PC-9 (cell line): ENCODE data around the gene ARMC2. TPM values are rescaled to one million over a fixed set of nuclear protein-coding genes. Genes with fewer than 3 reads are reported as not detected.

Source experiments
- BruUV-seq: library from RNA; stranded (reverse); fragments of 400-500 nt; replicated peaks from 2 replicates; lab custom pipeline; 2021; lab: Mats Ljungman, UMichigan
- CTCF ChIA-PET: fragments of 300-600 bp; sonication (Branson Sonifier 250); formaldehyde crosslinking; loops from one replicate; lab custom pipeline; 2022; ENCODE audit warnings: antibody characterized with exemption; lab: Charles Lee
- POLR2A ChIA-PET: fragments of 300-600 bp; sonication (Branson Sonifier 250); formaldehyde crosslinking; loops from one replicate; lab custom pipeline; 2022; ENCODE audit warnings: antibody characterized with exemption; ENCODE audit not compliant: unreplicated experiment; lab: Charles Lee
- DNase-seq, 2 experiments: peaks; one replicate each; pipeline versions ENCODE4 v3.0.0 to v3.0.0-alpha.2; 2015 to 2022; ENCODE audit warnings: mixed read lengths in 1 of 2
- H2AFZ ChIP-seq: fragments of 200-600 bp; sonication (generic); 2 replicates; pipeline ENCODE4 v1.8.1; 2017; ENCODE audit warnings: antibody characterized with exemption
- H3F3A ChIP-seq: fragments of 200-600 bp; sonication (generic); 2 replicates; pipeline ENCODE4 v1.8.1; 2017; ENCODE audit warnings: antibody characterized with exemption, mild to moderate bottlenecking, low read depth; ENCODE audit not compliant: insufficient read depth
- H3K27ac ChIP-seq: fragments of 200-600 bp; sonication (generic); 2 replicates; pipeline ENCODE4 v1.6.1; 2016; ENCODE audit warnings: mixed run types
- H3K27me3 ChIP-seq: fragments of 200-600 bp; sonication (generic); 2 replicates; pipeline ENCODE4 v1.6.1; 2016; ENCODE audit warnings: low read depth, mixed run types; ENCODE audit not compliant: insufficient read depth
- H3K36me3 ChIP-seq: fragments of 200-600 bp; sonication (generic); 2 replicates; pipeline ENCODE4 v1.6.1; 2016; ENCODE audit warnings: low read depth, mixed run types
- H3K4me1 ChIP-seq: fragments of 200-600 bp; sonication (generic); replicated peaks from 2 replicates; pipeline ENCODE4 v1.6.1; 2016; ENCODE audit warnings: mixed run types; ENCODE audit not compliant: insufficient read depth
- H3K4me2 ChIP-seq: fragments of 200-600 bp; sonication (generic); 2 replicates; pipeline ENCODE4 v1.6.1; 2017; ENCODE audit warnings: mixed run types
- H3K4me3 ChIP-seq: fragments of 200-600 bp; sonication (generic); 2 replicates; pipeline ENCODE4 v1.6.1; 2016; ENCODE audit warnings: mixed run types
- H3K79me2 ChIP-seq: fragments of 200-600 bp; sonication (generic); 2 replicates; pipeline ENCODE4 v1.6.1; 2017; ENCODE audit warnings: low read depth, mixed run types
- H3K9me2 ChIP-seq: fragments of 200-600 bp; sonication (generic); 2 replicates; pipeline ENCODE4 v1.8.1; 2017; ENCODE audit warnings: mild to moderate bottlenecking; ENCODE audit not compliant: insufficient read depth
- H3K9me3 ChIP-seq: fragments of 200-600 bp; sonication (generic); 2 replicates; pipeline ENCODE4 v1.8.1; 2016; ENCODE audit warnings: low read depth; ENCODE audit not compliant: insufficient read depth
- H4K20me1 ChIP-seq: fragments of 200-600 bp; sonication (generic); 2 replicates; pipeline ENCODE4 v1.8.1; 2017; ENCODE audit not compliant: insufficient read depth
- EZH2 ChIP-seq: fragments of 200-600 bp; sonication (generic); IDR thresholded peaks from 2 replicates; pipeline ENCODE4 v1.8.0; 2017; ENCODE audit warnings: antibody characterized with exemption, low read depth
- intact Hi-C: fragments of 100-400 bp; cut with micrococcal nuclease; formaldehyde crosslinking; loops from one replicate; pipeline ENCODE4 v1.10.0; 2022; ENCODE audit not compliant: unreplicated experiment
- total RNA-seq: library from RNA; stranded (reverse); gene quantifications from 2 replicates; pipeline ENCODE4 v1.2.3, GENCODE V29; 2021
- TF ChIP-seq, protein P1 (sequence below): fragments of 200-600 bp; sonication (generic); conservative IDR thresholded peaks from 2 replicates; pipeline ENCODE4 v1.6.1; 2017; ENCODE audit warnings: mixed run types, antibody characterized with exemption, mild to moderate bottlenecking, moderate library complexity

The ARMC2 gene
- total RNA-seq, 1 experiment from 2014 or later = 15.5 TPM

DNA sequence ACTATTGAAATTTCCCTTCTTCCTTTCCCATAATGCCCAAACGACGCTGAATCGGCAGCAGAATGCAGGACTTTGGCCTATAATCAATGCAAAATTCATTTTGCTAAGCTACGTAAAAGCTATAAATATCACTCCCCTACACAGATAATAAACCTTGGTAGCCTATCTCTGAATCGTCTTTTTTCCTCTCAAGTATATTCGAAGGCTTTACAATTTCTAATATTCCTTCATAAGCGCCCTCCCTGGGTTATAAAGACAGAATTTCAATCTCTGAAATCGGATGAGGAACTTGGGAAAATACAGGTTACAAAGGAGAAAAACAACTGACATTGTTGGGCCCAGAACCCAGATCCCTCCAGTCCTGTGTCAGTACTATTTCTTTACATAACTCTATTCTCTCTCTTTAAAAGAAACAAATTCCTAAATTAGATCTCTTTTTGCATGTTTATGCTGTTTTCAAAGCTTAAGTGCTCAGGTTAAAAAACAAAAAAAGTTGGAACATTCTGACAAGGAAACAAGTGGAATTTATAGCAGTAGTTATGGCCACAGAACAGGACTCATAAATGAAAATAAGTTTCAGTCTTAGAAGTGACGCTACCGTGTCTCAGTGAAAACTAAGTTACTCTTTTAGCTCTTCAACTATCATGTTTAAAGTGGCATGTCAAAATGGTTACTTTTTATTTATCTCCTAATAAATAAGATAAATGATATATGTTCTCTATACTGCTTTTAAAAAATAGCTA is 161.9 kb downstream of the ARMC2 start:
- BruUV-seq = no TSS peak
- TF ChIP-seq, protein P1, sequence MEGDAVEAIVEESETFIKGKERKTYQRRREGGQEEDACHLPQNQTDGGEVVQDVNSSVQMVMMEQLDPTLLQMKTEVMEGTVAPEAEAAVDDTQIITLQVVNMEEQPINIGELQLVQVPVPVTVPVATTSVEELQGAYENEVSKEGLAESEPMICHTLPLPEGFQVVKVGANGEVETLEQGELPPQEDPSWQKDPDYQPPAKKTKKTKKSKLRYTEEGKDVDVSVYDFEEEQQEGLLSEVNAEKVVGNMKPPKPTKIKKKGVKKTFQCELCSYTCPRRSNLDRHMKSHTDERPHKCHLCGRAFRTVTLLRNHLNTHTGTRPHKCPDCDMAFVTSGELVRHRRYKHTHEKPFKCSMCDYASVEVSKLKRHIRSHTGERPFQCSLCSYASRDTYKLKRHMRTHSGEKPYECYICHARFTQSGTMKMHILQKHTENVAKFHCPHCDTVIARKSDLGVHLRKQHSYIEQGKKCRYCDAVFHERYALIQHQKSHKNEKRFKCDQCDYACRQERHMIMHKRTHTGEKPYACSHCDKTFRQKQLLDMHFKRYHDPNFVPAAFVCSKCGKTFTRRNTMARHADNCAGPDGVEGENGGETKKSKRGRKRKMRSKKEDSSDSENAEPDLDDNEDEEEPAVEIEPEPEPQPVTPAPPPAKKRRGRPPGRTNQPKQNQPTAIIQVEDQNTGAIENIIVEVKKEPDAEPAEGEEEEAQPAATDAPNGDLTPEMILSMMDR = no peak
- TF ChIP-seq EZH2 = no peak
- H3F3A ChIP-seq = no peaks in the 10 kb centered on the region
- ChIA-PET CTCF (no interaction called here), POLR2A (interaction anchor here (0.9 kb wide), 1 partner anchor 162 kb away, joined by 9 read pairs; the partner anchor contains the start of gene ARMC2)
- peaks cover 14% of the 10 kb centered on the region; the same call in 1 of the 2 replicates for H3K79me2 ChIP-seq
- no peaks in the 10 kb centered on the region for H3K9me3 ChIP-seq
- H3K27ac ChIP-seq = peak overlapping the region; percentile 53
- peak overlapping the region; percentile 82 for H3K4me3 ChIP-seq
- no peaks in the 10 kb centered on the region for H3K27me3 ChIP-seq
- H3K4me1 ChIP-seq = peaks cover 31% of the 10 kb centered on the region
- DNase-seq = no peak
- peak overlapping the region; percentile 89 for H3K4me2 ChIP-seq
- H3K36me3 ChIP-seq = no peaks in the 10 kb centered on the region
- intact Hi-C loops = loop anchor here (1.0 kb wide), 1 partner anchor 39 kb away; no protein-coding TSS in a partner anchor
- H4K20me1 ChIP-seq = no peaks in the 10 kb centered on the region
- H2AFZ ChIP-seq = peak overlapping the region; percentile 89
- H3K9me2 ChIP-seq = no peaks in the 10 kb centered on the region

DNA sequence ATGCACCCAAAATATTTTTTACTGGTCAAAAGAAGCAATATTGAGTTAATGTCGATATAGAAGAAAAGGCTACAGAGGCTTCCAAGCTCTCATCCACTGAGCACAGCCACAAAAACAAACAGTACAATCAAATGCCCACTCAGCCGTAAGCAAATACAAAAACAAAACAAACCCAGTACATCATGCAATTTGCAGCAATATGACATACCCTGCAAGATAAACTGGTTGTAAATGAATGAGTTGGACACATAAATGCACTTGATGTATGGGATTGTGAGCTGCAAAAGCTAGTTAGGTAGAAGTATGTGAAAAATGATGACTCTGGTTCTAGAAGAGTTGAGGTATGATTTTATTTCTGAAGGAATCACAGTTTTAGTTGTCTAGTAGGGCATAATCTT is 162.5 kb downstream of the ARMC2 start:
- H2AFZ ChIP-seq = no peak overlapping the region
- H3K9me3 ChIP-seq = no peaks in the 10 kb centered on the region

DNA sequence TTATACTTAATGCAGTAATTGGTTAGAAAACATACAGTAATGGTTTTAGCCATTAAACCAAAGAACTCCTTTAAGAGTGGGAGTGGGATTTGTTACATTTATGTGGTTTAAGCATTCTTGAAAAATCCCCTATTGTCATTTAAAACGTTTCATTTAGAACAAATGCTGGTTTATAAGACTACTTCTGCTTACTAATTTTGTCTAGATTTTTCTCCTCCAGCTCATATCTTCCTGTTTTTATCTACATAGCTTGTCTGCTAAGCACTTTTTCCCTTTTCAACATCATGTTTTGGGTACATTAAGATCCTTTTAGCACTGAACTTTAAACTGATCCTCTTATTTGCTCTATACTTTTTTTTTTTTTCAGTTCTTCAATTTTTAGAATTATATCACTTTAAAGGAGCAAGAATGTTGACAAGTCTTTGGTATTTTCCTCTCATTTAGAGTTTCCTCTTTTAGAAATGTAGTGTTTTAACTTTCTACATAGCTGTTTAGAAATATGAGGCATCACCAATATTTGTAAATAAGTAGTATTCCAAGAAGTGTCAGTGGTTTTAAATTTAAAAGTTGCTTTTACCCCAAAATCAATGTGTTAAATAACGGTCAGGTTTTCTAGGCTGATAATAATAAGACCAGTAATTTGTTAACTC is 165.6 kb downstream of the ARMC2 start:
- Histone ChIP-seq H3K9me3 (no peaks in the 10 kb centered on the region), H3K36me3 (no peaks in the 10 kb centered on the region), H3K27ac (no peak overlapping the region), H3K27me3 (no peaks in the 10 kb centered on the region), H3F3A (no peaks in the 10 kb centered on the region), H3K9me2 (no peaks in the 10 kb centered on the region), H3K4me3 (no peak overlapping the region), H4K20me1 (no peaks in the 10 kb centered on the region), H2AFZ (no peak overlapping the region), H3K4me1 (peaks cover 15% of the 10 kb centered on the region), H3K79me2 (no peaks in the 10 kb centered on the region), H3K4me2 (no peak overlapping the region)
- CTCF ChIA-PET = no interaction called here
- no TSS peak for BruUV-seq
- DNase-seq = no peak
- TF ChIP-seq, protein P1 = no peak
- no peak for TF ChIP-seq EZH2
- intact Hi-C loops = no loop called here
- POLR2A ChIA-PET = no interaction called here

More for the DNA sequence above, 162.5 kb downstream of the ARMC2 start:
- H3K27ac ChIP-seq = peak overlapping the region; percentile 53
- peak overlapping the region; percentile 82; the same call in 1 of the 2 replicates for H3K4me3 ChIP-seq
- no peaks in the 10 kb centered on the region for H3F3A ChIP-seq
- no TSS peak for BruUV-seq
- no peaks in the 10 kb centered on the region for H3K27me3 ChIP-seq
- H3K9me2 ChIP-seq = no peaks in the 10 kb centered on the region
- ChIA-PET CTCF (interaction anchor here (0.6 kb wide), 1 partner anchor 128 kb away, joined by 4 read pairs; no protein-coding TSS in a partner anchor), POLR2A (no interaction called here)
- TF ChIP-seq, protein P1 = no peak
- no peak for TF ChIP-seq EZH2
- H3K4me2 ChIP-seq = peak overlapping the region; percentile 89
- intact Hi-C loops = no loop called here
- H3K79me2 ChIP-seq = peaks cover 14% of the 10 kb centered on the region; the same call in 1 of the 2 replicates
- no peaks in the 10 kb centered on the region for H3K36me3 ChIP-seq
- peaks cover 31% of the 10 kb centered on the region for H3K4me1 ChIP-seq
- H4K20me1 ChIP-seq = no peaks in the 10 kb centered on the region
- DNase-seq = peak in 1 of 2 experiments; percentile 76
